ENCODE data around the gene DNAJC27. TPM values are rescaled to one million over a fixed set of nuclear protein-coding genes. Genes with fewer than 3 reads are reported as not detected.

The DNAJC27 gene
- polyA plus RNA-seq, 2 of the 4 experiments (the other 2 are of a cell fraction), result 2.6 to 7.8 TPM

DNA sequence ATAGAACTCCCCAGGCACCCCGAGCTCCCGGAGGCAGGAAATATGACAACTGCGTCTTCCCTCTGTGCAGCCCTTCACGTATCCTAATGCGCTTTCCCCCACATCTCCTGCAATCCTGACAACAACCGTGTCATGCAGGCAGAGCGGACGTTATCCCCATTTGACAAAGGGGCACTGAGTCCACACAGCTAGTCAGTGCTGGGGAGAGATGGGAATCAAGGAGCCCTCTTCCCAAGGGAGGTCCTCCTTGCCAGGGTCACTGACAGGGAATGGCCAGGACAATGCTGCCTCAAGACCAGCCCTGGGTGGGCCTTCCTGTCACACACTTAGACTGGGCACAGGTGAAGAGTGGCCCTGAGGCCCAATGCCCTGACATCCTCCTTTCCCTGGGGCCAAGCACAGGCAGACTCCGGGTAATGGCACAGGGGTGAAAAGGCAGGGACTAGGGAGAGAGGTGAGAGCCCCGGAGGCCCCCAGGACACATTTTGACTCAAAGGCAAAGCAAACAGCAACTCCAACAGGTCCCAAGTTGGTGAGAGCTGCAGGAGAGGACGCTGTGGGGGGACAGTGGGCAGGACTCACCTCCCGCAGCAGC lies 53.9 kb downstream of the DNAJC27 start:
- CTCF ChIA-PET, result interaction anchor here (0.9 to 1.2 kb wide), 2 partner anchors 90 to 278 kb away, joined by 3 read pairs; no protein-coding TSS in a partner anchor
- H3K4me2 ChIP-seq, result no peak overlapping the region
- DNase-seq (ENCODE audit: low read depth in 1 of 2, low spot score in 1 of 2) (no peak), ATAC-seq (no peak), FAIRE-seq (no peak)
- H3K27ac ChIP-seq, result no peak overlapping the region
- WGBS (ENCODE audit: missing lambda C conversion rate), result 97% methylated on average over 12 of the region's 12 CpGs
- peaks cover 13% of the 10 kb centered on the region; the same call in 2 of the 3 replicates for H3K4me1 ChIP-seq
- POLR2A ChIA-PET, result no interaction called here
- TF ChIP-seq POLR2A (IDR thresholded peaks at IDR 0.05; ENCODE audit: low read length) (no peak), PHF8 (IDR thresholded peaks at IDR 0.05; ENCODE audit: borderline replicate concordance, low read depth) (no peak), RARB (CRISPR knock-in tag; IDR thresholded peaks at IDR 0.05) (no peak), CHD2 (IDR thresholded peaks at IDR 0.05; ENCODE audit: low read length, partially characterized antibody) (no peak), CTCF (IDR thresholded peaks at IDR 0.05) (no peak), FOSB (CRISPR knock-in tag; IDR thresholded peaks at IDR 0.05) (no peak), RFX5 (IDR thresholded peaks at IDR 0.05) (no peak), NPAS2 (CRISPR knock-in tag; IDR thresholded peaks at IDR 0.05; ENCODE audit: borderline replicate concordance) (no peak), FOXS1 (CRISPR knock-in tag; IDR thresholded peaks at IDR 0.05) (no peak), SREBF2 (IDR thresholded peaks at IDR 0.05) (no peak)
- TF ChIP-seq, protein P1, sequence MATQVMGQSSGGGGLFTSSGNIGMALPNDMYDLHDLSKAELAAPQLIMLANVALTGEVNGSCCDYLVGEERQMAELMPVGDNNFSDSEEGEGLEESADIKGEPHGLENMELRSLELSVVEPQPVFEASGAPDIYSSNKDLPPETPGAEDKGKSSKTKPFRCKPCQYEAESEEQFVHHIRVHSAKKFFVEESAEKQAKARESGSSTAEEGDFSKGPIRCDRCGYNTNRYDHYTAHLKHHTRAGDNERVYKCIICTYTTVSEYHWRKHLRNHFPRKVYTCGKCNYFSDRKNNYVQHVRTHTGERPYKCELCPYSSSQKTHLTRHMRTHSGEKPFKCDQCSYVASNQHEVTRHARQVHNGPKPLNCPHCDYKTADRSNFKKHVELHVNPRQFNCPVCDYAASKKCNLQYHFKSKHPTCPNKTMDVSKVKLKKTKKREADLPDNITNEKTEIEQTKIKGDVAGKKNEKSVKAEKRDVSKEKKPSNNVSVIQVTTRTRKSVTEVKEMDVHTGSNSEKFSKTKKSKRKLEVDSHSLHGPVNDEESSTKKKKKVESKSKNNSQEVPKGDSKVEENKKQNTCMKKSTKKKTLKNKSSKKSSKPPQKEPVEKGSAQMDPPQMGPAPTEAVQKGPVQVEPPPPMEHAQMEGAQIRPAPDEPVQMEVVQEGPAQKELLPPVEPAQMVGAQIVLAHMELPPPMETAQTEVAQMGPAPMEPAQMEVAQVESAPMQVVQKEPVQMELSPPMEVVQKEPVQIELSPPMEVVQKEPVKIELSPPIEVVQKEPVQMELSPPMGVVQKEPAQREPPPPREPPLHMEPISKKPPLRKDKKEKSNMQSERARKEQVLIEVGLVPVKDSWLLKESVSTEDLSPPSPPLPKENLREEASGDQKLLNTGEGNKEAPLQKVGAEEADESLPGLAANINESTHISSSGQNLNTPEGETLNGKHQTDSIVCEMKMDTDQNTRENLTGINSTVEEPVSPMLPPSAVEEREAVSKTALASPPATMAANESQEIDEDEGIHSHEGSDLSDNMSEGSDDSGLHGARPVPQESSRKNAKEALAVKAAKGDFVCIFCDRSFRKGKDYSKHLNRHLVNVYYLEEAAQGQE (IDR thresholded peaks at IDR 0.05), result no peak
- TF ChIP-seq, protein P2, sequence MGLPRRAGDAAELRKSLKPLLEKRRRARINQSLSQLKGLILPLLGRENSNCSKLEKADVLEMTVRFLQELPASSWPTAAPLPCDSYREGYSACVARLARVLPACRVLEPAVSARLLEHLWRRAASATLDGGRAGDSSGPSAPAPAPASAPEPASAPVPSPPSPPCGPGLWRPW (IDR thresholded peaks at IDR 0.05), result no peak
- H3K4me3 ChIP-seq, result no peak overlapping the region
- no peaks in the 10 kb centered on the region for H3K9me3 ChIP-seq

DNA sequence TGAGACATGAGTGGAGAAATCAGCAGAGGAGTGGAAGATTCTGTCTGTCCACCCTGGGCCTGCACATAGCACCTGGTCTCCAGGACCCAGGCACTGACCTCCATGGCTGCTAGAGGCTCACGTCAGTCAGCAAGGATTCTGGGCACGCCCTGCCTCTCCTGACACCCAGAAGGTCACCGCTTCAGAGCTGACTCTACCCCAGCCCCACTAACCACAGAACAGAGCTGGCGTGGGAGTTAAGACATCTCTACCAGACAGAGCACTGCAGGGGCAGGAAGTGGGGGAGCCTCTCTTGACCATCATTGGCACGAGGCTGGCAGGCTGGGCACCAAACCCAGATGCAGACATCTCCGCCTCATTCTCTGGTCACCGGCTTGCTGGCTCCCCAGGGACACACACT lies 54.7 kb downstream of the DNAJC27 start:
- no peak for ATAC-seq
- WGBS (ENCODE audit: missing lambda C conversion rate), result 94% methylated on average over 7 of the region's 7 CpGs
- FAIRE-seq, result no peak
- Histone ChIP-seq H3K4me3 (no peak overlapping the region), H3K4me2 (no peak overlapping the region), H3K9me3 (no peaks in the 10 kb centered on the region), H3K4me1 (peaks cover 13% of the 10 kb centered on the region; the same call in 2 of the 3 replicates), H3K27ac (no peak overlapping the region)
- no peak for DNase-seq (ENCODE audit: low read depth in 1 of 2, low spot score in 1 of 2)
- TF ChIP-seq POLR2A (IDR thresholded peaks at IDR 0.05; ENCODE audit: low read length) (no peak), EHMT2 (IDR thresholded peaks at IDR 0.05; ENCODE audit: low read depth) (no peak), POLR2AphosphoS2 (conservative IDR thresholded peaks at IDR 0.05; ENCODE audit: low read length) (no peak), JUNB (IDR thresholded peaks at IDR 0.05) (no peak), CBX8 (IDR thresholded peaks at IDR 0.05) (no peak)
- ChIA-PET POLR2A (no interaction called here), CTCF (interaction anchor here (0.6 to 2.0 kb wide), 2 partner anchors 90 to 326 kb away, joined by 3 to 6 read pairs; no protein-coding TSS in a partner anchor)

- ATAC-seq (no peak), FAIRE-seq (no peak), DNase-seq (ENCODE audit: low read depth in 1 of 2, low spot score in 1 of 2) (no peak)
- H3K9me3 ChIP-seq, result no peaks in the 10 kb centered on the region
- 93% methylated on average over 4 of the region's 4 CpGs for WGBS (ENCODE audit: missing lambda C conversion rate)
- TF ChIP-seq MYC (IDR thresholded peaks at IDR 0.05; ENCODE audit: borderline replicate concordance, low read length) (no peak), EHMT2 (IDR thresholded peaks at IDR 0.05; ENCODE audit: low read depth) (no peak), CEBPB (IDR thresholded peaks at IDR 0.05) (no peak), HOXB13 (CRISPR knock-in tag; IDR thresholded peaks at IDR 0.05; ENCODE audit: low read depth) (no peak), GATA3 (IDR thresholded peaks at IDR 0.05; ENCODE audit: borderline replicate concordance) (no peak), MAFK (IDR thresholded peaks at IDR 0.05; ENCODE audit: partially characterized antibody) (no peak), ZSCAN20 (CRISPR knock-in tag; IDR thresholded peaks at IDR 0.05) (no peak)
- TF ChIP-seq, protein P2 (IDR thresholded peaks at IDR 0.05), result no peak
- TF ChIP-seq, protein P3, sequence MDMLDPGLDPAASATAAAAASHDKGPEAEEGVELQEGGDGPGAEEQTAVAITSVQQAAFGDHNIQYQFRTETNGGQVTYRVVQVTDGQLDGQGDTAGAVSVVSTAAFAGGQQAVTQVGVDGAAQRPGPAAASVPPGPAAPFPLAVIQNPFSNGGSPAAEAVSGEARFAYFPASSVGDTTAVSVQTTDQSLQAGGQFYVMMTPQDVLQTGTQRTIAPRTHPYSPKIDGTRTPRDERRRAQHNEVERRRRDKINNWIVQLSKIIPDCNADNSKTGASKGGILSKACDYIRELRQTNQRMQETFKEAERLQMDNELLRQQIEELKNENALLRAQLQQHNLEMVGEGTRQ (IDR thresholded peaks at IDR 0.05), result no peak
- no peak overlapping the region for H3K4me3 ChIP-seq
- H3K27ac ChIP-seq, result no peak overlapping the region
- ChIA-PET POLR2A (no interaction called here), CTCF (interaction anchor here (0.9 to 2.0 kb wide), 2 partner anchors 8 to 88 kb away, joined by 3 to 6 read pairs; no protein-coding TSS in a partner anchor)
- H3K4me1 ChIP-seq, result peaks cover 6% of the 10 kb centered on the region; the same call in 2 of the 3 replicates
- no peak overlapping the region for H3K4me2 ChIP-seq
Observed at GRCh38 chr2:24915796-24916195, 56.0 kb downstream of the DNAJC27 start.

Data from A549 (cell line).